8988T (cell line): ENCODE measurements around the gene GBE1.

Source experiments
- DNase-seq: peaks from one replicate; pipeline ENCODE4 v3.0.0; 2011

Gene GBE1

GRCh38 chr3:81459733-81460132 lies 301.7 kb downstream of the GBE1 start:
- no peak for DNase-seq

DNA sequence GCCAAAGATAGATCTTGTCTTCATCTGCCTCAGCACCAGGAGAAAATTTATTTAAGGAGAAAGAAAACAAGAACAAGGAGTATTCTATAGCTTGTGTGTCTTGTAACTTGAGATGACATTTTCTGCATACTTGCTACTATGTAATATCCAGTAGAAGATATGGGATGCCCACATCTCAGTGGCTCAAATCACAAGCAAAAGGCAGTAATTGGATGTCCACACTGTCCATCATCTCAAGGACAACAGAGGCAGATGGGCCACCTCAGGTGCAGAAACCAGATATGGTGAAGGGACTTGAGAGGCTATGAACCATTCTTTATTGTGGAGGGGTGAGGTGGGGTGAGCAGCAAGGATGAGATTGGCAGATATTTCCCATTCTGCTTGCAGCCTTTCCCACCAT lies 309.0 kb downstream of the GBE1 start:
- no peak for DNase-seq

DNA sequence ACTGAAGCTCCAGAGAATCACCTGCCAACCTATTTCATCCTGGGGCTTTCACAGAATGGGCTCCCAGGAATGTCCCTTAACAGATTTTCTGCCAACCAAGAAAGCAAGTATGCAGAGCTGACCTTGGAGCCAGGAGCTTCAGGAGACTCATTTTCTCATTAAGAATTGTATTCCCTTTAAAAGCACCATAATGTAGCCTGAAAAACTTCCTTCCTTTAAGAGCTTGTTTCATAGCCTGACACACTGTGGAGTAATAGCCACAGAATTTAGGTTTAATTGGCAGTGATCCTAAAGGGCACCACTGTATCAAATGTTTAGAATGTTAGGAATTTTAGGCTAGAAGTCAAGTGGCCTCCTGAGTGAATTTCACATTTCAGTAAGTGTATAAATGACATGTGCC lies 309.8 kb downstream of the GBE1 start:
- no peak for DNase-seq

DNA sequence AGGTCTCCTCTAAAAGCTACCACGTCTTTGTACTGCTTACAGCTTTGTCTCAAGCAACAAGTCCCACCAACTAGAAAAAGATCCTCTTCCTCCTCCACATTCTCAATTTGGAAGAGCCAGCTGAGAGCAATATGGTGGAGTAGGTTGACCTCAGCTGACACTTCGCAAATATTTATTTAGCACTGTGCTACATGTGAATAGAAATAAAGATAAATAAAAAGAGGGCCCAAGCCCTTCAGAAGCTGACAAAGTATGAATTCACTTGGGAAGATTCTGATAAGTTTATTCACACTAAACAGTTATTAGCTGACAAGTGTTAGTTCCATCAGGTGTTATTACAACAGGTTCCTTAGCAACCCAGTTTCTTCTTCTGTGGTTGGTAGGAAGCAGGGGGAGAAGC lies 310.3 kb downstream of the GBE1 start:
- no peak for DNase-seq

DNA sequence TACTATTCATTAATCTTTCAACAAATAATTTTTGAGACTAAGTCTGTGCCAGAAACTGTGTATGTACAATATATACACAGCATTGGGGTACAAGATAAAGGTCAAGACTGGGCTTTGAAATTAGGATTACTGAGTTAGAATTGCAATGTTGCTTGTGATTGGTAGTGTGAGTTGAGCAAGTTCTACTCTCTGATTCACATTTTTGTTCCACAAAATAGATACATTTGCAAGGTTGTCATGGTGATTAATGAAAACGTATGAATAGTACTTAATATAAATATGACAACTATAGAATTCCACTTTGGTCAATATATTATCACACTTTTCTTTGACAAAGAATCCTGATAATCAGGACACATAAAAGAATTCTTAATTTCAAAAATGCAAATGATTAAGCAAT lies 314.6 kb downstream of the GBE1 start:
- no peak for DNase-seq

DNA sequence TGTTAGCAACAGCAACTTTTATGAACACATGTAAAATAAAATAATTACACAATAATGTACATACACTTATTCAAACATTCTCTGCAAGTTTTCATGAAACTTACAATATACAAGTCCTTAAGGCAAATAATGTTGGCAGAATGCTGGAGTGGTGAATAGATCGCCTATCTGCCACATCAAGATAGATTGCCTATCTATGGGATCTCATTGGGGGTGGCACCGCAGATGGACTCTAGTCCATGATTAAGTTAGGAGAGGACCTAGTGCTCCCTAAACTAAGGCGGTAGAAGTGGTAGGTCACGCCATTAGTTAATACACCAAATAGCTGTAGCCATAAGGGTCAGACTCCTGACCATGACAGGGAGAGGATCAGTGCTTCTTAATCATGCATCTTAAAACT lies 315.7 kb downstream of the GBE1 start:
- no peak for DNase-seq

GRCh38 chr3:81444817-81445460 lies 316.5 kb downstream of the GBE1 start:
- no peak for DNase-seq

DNA sequence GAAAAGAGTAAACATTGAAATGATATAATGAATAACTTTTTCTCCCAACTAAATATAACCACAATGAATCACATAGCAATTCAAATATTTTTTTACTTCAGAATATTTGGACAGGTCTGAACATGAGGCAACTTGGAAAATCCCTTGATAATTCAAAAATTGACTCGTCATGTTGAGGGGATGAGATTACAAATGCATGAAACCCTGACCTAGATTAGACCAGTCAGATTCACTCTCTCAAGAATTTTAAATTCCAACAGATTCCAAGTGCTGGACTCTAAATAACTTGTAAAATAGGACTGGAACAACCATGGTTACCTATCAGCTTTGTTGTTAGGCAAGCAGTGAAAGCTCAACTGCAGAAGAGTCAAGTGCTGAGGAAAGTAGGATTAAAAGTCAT lies 317.5 kb downstream of the GBE1 start:
- DNase-seq = no peak

- DNase-seq = no peak
Measured at GRCh38 chr3:81443457-81443782, 318.0 kb downstream of the GBE1 start.

DNA sequence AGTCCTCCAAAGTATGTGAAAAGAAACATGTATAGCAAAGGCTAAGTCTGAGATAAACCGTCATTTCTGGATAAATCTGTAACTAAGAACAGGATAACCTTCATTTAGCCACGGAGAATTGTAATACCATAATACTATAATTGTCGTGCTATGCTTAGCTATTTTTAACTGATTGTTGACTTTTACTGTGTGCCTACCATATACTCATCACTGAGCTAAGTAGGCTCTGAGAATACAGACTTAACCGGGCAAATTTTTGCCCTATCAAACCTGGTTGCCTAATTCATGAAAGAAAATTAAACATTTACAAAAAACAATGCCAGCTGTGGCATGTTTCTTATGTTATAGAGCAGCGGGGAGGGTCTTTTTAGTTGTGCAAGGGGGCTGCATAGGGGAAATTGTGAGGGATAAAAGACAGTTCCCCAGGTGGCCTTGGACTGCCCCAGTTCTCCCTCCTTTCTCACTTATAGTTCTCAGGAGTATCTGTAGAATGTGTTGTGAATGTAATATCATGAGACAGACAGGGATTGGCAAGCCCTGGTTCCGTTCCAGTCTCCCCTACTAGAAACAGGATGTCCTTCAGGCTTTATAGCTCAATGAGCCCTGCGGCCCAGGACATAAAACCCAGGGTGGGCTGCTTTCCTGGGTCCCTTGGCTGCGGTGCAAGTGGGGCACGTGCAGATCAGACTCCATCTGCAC lies 318.5 kb downstream of the GBE1 start:
- DNase-seq = no peak

- no peak for DNase-seq
Measured at GRCh38 chr3:81440661-81441060, 320.8 kb downstream of the GBE1 start.
